Tibial artery (tissue), 4 donors: Measurements from ENCODE around the gene PRKG1.
A peak's percentile ranks its signal among the peaks of the same experiment; 100 is the strongest.

Experiments used
- DNase-seq, 2 donors: peaks; one replicate each; pipeline ENCODE4 v3.0.0-alpha.2; 2019
- H3K27ac ChIP-seq, 2 donors: fragments of 200-600 bp; sonication (generic) in 1 of 2; 1 replicate in 1 of 2; 2 replicates in 1 of 2; pipeline ENCODE4 v1.5.1; 2018 to 2019; ENCODE audit warnings: mild to moderate bottlenecking in 1 of 2
- H3K27me3 ChIP-seq, 2 donors: fragments of 200-600 bp; sonication (generic) in 1 of 2; one replicate each; pipeline versions ENCODE4 v1.5.1 to v1.6.0; 2016 to 2019
- H3K36me3 ChIP-seq, 3 donors: fragments of 200-600 bp; sonication (generic) in 2 of 3; one replicate each; pipeline ENCODE4 v1.5.1; 2016 to 2019; ENCODE audit warnings: mild to moderate bottlenecking in 2 of 3
- H3K4me1 ChIP-seq, 4 donors: fragments of 200-600 bp; sonication (generic) in 2 of 4; 1 replicate in 3 of 4; 2 replicates in 1 of 4; pipeline ENCODE4 v1.5.1; 2016 to 2019
- H3K4me3 ChIP-seq, 2 donors: fragments of 200-600 bp; sonication (generic) in 1 of 2; 1 replicate in 1 of 2; 2 replicates in 1 of 2; pipeline ENCODE4 v1.5.1; 2018 to 2019; ENCODE audit warnings: mild to moderate bottlenecking in 2 of 2
- H3K9me3 ChIP-seq, 3 donors: fragments of 200-600 bp; sonication (generic) in 1 of 3; one replicate each; pipeline ENCODE4 v1.5.1; 2016 to 2019
- CTCF ChIP-seq, 2 experiments: fragments of 200-600 bp in 1 of 2; fragments of 450-650 bp in 1 of 2; IDR thresholded peaks; one replicate each; pipeline ENCODE4 v1.5.1; 2017 to 2019; ENCODE audit warnings: antibody characterized with exemption in 2 of 2, mild to moderate bottlenecking in 1 of 2, moderate library complexity in 1 of 2
- intact Hi-C: fragments of 100-400 bp; cut with DNase I; formaldehyde crosslinking; loops from one replicate; pipeline ENCODE4 v1.15.0; 2023; ENCODE audit warnings: low total_unique reads

Gene PRKG1

GRCh38 chr10:51242393-51242792 lies 168.1 kb downstream of the PRKG1 start:
- H3K4me1 ChIP-seq = peaks cover 0 to 90% (median 27%) of the 10 kb centered on the region in 4 donors
- no peak overlapping the region for H3K27ac ChIP-seq
- no peak for DNase-seq
- TF ChIP-seq CTCF (IDR thresholded peaks at IDR 0.05) = no peak
- no peaks in the 10 kb centered on the region for H3K27me3 ChIP-seq
- intact Hi-C loops = no loop called here
- no peaks in the 10 kb centered on the region for H3K36me3 ChIP-seq
- H3K9me3 ChIP-seq = no peaks in the 10 kb centered on the region
- H3K4me3 ChIP-seq = no peak overlapping the region

GRCh38 chr10:51244309-51244708 lies 170.0 kb downstream of the PRKG1 start:
- intact Hi-C loops = no loop called here
- no peak for DNase-seq

GRCh38 chr10:51244748-51245490 lies 170.6 kb downstream of the PRKG1 start:
- DNase-seq = no peak
- no peaks in the 10 kb centered on the region for H3K36me3 ChIP-seq
- H3K4me1 ChIP-seq = peaks cover 0 to 88% (median 25%) of the 10 kb centered on the region in 4 donors
- peak overlapping the region; percentile 5 to 34 for H3K27ac ChIP-seq
- no peak for TF ChIP-seq CTCF (IDR thresholded peaks at IDR 0.05)
- intact Hi-C loops = no loop called here
- H3K27me3 ChIP-seq = no peaks in the 10 kb centered on the region
- H3K4me3 ChIP-seq = no peak overlapping the region
- no peaks in the 10 kb centered on the region for H3K9me3 ChIP-seq

More at GRCh38 chr10:51244309-51244708, 170.0 kb downstream of the PRKG1 start:
- H3K36me3 ChIP-seq = no peaks in the 10 kb centered on the region
- no peak overlapping the region for H3K4me3 ChIP-seq
- no peak for TF ChIP-seq CTCF (IDR thresholded peaks at IDR 0.05)
- no peaks in the 10 kb centered on the region for H3K27me3 ChIP-seq
- peaks cover 0 to 88% (median 26%) of the 10 kb centered on the region in 4 donors for H3K4me1 ChIP-seq
- H3K27ac ChIP-seq = peak overlapping the region in 1 of 2 donors; percentile 5
- no peaks in the 10 kb centered on the region for H3K9me3 ChIP-seq

GRCh38 chr10:51246156-51246555 lies 171.9 kb downstream of the PRKG1 start:
- H3K4me3 ChIP-seq = no peak overlapping the region
- no peak for TF ChIP-seq CTCF (IDR thresholded peaks at IDR 0.05)
- intact Hi-C loops = no loop called here
- peaks cover 0 to 90% (median 33%) of the 10 kb centered on the region in 4 donors for H3K4me1 ChIP-seq
- no peak for DNase-seq
- H3K27me3 ChIP-seq = no peaks in the 10 kb centered on the region
- no peaks in the 10 kb centered on the region for H3K36me3 ChIP-seq
- no peaks in the 10 kb centered on the region for H3K9me3 ChIP-seq
- H3K27ac ChIP-seq = no peak overlapping the region

- Histone ChIP-seq H3K4me3 (no peak overlapping the region), H3K36me3 (no peaks in the 10 kb centered on the region), H3K9me3 (no peaks in the 10 kb centered on the region), H3K4me1 (peaks cover 0 to 90% (median 21%) of the 10 kb centered on the region in 4 donors), H3K27me3 (no peaks in the 10 kb centered on the region), H3K27ac (peak overlapping the region in 1 of 2 donors; percentile 10)
- no peak for DNase-seq
- intact Hi-C loops = no loop called here
- TF ChIP-seq CTCF (IDR thresholded peaks at IDR 0.05) = no peak
These were observed 176.1 kb downstream of the PRKG1 start for GRCh38 chr10:51250278-51250920.
